GM21737 (cell line): ENCODE measurements around the gene CFAP161.
"Not testable (repeated sequence)": the region's sequence is repeated elsewhere in the genome, so short reads cannot be mapped to it uniquely, and the experiment has no call there.

ENCODE experiments used
- ATAC-seq: cut with Tn5 transposase; IDR thresholded peaks from one replicate; pipeline ENCODE4 v1.9.1; 2021; ENCODE audit warnings: mild to moderate bottlenecking, moderate library complexity; ENCODE audit not compliant: unreplicated experiment

CFAP161 gene

GRCh38 chr15:81106560-81106959 is 27.5 kb upstream of the CFAP161 start:
- ATAC-seq: no peak

DNA sequence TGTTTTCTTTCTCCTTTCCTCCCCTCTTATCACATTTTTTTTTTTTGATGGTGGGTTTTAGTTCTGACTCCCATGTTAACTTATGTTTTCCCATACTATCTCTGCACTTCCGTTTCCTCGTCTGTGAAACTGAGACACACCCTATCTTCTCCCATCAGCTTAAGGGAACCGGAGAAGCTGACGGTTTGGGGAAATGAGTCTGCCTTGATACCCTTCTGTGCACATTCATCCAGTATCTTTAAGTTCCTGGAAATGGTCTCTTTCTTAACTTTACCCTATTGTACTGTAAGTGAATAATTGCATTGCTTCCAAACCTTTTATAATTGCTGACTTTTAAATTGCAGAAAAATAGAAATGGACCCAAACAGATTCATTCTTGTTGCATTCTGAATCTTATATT is 26.2 kb upstream of the CFAP161 start:
- no peak for ATAC-seq

DNA sequence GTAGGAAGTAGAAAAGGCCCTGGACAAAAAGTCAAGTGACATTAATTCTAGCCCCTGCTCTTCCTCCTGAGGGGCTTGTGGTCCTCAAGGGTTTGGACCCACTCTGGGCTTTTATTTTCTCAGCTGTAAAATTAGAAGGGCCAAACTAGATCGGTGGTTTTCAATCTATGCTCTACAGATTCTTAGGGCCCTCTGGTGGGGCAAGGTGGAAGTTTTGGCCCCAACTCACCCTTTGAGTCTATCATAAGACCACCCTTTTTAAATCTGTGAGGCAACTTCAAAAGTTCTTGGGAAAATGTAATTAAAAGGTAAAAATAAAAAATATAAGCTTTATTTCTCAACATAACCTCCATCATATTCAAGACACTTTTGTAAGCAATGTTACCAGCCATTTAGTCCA is 25.6 kb upstream of the CFAP161 start:
- no peak for ATAC-seq

- no peak for ATAC-seq
Observed at GRCh38 chr15:81111018-81111417, 23.1 kb upstream of the CFAP161 start.

DNA sequence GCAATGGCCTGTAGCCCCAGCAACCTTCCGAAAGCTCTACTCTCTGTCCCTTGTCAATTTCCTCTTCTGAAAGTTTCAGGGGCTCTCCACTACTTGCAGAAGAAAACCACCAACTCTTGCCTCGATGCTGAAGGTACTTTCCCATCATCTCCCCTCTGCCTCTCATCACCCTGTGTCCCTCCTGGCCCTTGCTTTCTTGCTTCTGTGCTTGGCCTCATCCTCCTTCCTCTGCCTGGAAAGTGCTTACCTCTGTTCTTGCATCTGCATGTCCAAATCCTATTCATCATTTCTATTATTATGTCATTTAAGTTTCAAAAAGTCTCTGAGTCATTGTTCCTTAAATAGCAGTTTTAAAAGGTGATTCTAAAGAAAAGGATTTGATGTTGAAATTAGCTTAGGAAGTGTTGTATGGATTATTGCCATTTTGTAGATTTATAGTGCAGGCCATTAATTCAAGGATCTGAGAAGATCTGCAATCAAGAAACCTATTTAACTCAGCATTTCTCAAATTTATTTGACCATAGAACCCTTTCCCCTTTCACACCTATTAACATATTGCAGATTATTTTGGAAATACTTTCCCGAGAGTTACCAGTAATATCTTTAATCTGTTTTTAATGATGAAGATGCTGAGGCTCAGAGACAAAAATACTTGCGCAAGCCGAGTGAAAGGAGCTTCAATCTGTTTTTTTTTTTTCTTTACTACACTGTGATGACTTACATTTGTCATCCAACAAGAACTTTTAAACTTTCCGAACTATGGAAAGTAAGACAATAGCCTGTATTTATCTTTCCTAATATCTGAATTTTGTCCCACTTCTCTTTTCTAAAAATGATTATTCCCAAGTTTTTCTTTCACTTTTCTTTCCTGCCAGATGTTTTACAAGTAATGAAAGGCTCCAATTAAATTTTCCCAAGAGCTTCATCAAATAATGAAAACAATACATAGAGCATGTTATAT is 22.3 kb upstream of the CFAP161 start:
- peak; percentile 84 for ATAC-seq

- no peak for ATAC-seq
Observed at GRCh38 chr15:81113204-81113657, 20.8 kb upstream of the CFAP161 start.

DNA sequence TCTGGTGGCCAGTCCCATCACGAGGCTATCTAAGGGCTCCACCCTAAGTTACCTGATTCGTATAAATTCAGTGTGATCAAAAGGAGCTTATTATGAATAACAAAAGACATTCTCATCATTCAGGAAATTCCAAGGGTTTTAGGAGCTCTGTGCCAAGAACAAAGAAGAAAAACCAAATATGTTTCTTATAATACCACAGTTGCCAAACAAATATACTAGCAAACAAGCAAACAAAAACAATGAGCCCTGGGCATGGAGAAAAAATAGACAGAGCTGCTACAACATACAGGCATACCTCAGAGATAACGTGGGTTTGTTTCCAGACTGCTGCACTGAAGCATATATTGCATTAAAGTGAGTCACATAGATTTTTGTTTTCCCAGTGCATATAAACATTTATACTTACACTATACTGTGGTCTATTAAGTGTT is 20.2 kb upstream of the CFAP161 start:
- ATAC-seq: no peak

- ATAC-seq: no peak
Observed at GRCh38 chr15:81115054-81115939, 18.8 kb upstream of the CFAP161 start.

DNA sequence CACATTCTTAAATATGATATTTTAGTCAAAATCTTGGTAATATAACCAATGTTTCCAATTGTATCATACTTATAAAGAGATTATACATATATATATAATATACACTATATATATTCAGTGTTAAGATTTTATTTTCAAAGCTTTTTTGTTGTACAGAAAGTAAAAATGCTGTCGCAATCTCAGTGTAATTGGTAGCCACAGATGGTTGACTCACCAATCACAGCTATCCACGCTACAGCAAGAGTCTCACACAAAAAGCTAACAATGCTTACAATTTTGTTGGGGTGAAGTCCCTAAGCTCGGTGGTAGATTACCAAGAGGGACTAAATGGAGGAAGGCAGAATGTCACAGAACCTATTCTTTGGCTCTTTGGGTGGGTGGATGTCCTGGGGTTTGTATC is 16.9 kb upstream of the CFAP161 start:
- ATAC-seq: no peak

- no peak for ATAC-seq
Observed at GRCh38 chr15:81117581-81117980, 16.5 kb upstream of the CFAP161 start.

- ATAC-seq: no peak
Observed at GRCh38 chr15:81118361-81118760, 15.7 kb upstream of the CFAP161 start.

DNA sequence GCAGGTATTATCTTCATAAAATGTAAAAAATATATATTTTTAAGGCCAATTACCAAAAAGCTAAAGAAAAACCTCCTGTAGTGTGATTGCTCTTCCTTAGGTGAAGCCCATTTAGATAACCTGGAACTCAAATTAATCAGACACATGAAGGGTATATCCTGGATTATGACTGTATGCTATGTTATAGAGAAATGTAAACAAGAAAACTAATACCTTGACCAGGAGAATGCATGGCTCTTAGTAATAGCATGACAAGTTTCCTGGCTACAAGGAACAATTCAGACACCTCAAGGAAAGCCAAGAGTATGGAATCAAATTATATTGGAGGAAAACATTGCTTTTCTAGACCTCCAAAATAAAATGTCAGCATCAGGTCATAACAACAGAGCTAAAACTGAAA is 14.0 kb upstream of the CFAP161 start:
- ATAC-seq: no peak

GRCh38 chr15:81126892-81127291 is 7.2 kb upstream of the CFAP161 start:
- no peak for ATAC-seq

DNA sequence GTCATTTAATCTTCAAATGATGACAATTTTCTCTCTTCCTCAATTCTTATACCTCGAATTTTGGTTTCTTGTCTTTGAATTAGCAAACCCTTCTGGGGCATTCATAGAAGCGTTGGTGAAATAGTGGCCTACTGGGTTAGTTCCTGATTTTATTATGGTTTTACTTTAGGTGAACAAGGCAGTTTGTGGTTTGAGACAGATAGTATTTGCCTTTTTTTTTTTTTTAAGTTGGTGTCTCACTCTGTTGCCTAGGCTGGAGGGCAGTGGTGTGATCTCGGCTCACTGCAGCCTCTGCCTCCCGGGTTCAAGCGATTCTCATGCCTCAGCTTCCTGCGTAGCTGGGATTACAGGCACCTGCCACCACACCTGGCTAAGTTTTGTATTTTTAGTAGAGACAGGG is 7.4 kb downstream of the CFAP161 start:
- not testable (repeated sequence) for ATAC-seq

DNA sequence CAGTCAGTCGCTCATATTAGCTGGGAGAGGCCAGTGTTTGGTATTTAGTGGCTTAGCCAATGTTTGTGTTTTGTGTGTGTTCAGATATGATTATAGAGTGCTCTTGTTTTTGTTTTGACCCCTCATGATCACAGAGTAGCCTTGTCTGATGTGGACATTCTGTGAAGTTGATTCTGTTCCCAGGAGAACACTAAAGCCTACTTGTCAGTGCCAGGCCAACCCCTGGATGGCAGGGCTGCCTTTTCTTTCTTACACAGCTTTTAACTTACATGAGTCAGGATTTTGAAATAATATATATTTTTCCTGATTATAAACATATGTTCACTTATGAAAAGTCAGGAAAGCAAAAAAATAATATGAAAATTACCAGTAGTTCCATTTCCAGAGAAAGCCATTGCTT is 11.9 kb downstream of the CFAP161 start:
- no peak for ATAC-seq

DNA sequence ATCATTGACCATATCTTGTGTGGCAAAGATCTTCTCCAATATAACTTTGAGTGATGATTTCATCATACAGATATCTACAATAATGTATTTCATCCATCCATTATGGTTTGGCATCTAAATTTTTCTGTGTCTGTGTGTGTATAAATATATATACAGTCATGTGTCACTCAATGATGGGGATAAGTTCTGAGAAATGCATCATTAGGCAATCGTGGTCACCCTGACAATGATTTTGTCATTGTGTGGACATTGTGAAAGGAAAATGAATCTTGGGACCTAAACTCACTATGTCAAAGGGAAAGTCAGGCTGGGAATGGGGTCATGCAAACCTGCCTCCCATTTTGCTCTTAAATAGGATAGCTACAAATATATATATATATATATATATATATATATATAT is 12.4 kb downstream of the CFAP161 start:
- no peak for ATAC-seq

GRCh38 chr15:81151389-81151788 is 17.3 kb downstream of the CFAP161 start:
- no peak for ATAC-seq

- ATAC-seq: no peak
Observed at GRCh38 chr15:81152339-81152738, 18.3 kb downstream of the CFAP161 start.

DNA sequence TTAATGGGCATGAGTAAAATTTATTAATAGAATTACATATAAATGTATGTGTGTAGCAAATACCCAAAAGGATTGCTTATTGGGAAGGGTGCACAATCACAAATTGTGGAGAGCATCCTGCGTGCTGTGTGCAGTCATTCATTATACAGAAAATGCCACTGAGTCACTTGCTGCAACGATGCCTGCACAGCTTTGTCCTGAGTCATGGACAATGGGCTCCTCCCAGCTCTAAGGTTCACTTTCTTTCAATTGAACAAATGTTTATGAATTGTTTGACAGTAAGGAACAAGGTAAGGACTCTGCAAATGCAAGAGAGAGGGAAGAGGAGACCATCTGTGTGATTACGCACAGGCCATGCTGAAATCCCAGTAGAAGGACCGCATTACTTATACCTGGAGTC is 18.7 kb downstream of the CFAP161 start:
- no peak for ATAC-seq

DNA sequence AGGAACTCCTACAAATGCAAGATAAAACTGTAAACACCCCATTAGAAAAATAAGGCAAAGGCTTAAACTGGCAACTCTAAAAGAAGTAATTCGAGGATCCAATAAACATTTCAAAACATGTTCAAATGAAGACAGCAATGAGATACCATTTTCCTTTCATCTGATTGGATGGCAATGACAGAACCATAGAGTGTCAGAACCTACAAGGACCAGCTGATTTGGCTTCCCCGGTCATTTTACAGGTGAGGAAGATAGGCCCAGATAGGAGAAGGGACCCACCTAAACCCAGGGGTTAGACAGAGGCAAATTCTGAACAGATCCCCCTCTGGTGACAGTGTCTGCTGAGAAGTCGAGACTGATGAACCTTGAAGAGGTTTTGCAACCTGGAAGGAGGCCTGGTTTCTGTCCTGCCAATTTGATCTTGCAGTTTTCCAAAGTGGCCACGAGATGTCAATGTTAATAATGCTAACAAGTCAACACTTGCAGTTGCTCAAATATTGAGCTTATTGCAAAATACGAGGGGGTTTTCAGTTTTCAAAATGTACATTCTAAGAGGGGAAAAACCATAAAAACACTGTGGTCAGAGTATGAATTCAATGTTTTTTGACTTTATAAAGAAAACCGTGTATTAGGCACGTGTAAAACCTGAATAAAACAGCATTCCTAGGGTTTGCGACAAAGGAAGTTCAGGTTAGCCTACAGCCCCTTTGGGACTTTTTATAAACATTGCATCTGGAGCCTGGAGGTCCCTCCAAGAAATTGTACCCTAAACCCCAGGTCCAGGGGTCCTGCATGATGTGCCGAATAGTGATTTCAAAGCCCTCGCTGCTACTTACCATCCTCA is 21.5 kb downstream of the CFAP161 start:
- ATAC-seq: no peak

- ATAC-seq: no peak
Observed at GRCh38 chr15:81156324-81156723, 22.3 kb downstream of the CFAP161 start.
